B cell (primary cell): ENCODE measurements around the gene SYNC.

Experiments used
- EZH2 ChIP-seq: IDR thresholded peaks from 2 replicates; pipeline ENCODE4 v1.6.1; 2012; ENCODE audit warnings: borderline replicate concordance, low read depth, mild to moderate bottlenecking, moderate library complexity, low read length; ENCODE audit not compliant: insufficient read depth, poor library complexity, severe bottlenecking
- TF ChIP-seq, protein P1 (sequence below): fragments of 200-600 bp; IDR thresholded peaks from one replicate; pipeline ENCODE4 v1.8.0; 2022; ENCODE audit warnings: antibody characterized with exemption, mild to moderate bottlenecking

DNA sequence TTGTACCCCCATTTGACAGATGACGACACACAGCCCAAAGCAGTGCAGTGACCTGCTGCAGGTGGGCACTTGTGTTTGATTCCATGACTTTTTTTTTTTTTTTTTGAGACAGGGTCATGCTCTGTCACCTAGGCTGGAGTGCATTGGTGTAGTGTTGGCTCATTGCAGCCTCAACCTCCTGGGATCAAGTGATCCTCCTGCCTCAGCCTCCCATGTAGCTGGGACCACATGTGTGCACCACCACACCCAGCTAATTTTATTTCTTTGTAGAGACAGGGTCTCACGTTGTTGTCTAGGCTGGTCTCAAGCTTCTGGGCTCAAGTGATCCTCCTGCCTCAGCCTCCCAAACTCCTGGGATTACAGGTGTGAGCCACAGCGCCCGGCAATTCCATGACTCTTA is 14.9 kb upstream of the SYNC start:
- TF ChIP-seq, protein P1, sequence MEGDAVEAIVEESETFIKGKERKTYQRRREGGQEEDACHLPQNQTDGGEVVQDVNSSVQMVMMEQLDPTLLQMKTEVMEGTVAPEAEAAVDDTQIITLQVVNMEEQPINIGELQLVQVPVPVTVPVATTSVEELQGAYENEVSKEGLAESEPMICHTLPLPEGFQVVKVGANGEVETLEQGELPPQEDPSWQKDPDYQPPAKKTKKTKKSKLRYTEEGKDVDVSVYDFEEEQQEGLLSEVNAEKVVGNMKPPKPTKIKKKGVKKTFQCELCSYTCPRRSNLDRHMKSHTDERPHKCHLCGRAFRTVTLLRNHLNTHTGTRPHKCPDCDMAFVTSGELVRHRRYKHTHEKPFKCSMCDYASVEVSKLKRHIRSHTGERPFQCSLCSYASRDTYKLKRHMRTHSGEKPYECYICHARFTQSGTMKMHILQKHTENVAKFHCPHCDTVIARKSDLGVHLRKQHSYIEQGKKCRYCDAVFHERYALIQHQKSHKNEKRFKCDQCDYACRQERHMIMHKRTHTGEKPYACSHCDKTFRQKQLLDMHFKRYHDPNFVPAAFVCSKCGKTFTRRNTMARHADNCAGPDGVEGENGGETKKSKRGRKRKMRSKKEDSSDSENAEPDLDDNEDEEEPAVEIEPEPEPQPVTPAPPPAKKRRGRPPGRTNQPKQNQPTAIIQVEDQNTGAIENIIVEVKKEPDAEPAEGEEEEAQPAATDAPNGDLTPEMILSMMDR = no peak
- TF ChIP-seq EZH2 = no peak
